OCI-LY1 (cell line): ENCODE data around the gene PLIN5.

Experiments
- CTCF ChIP-seq: fragments of 200-600 bp; sonication (generic), shearing (Covaris generic); IDR thresholded peaks from 2 replicates; pipeline ENCODE4 v1.5.1; 2017; ENCODE audit warnings: mild to moderate bottlenecking, antibody characterized with exemption, low read length, moderate library complexity, mixed read lengths
- EZH2 ChIP-seq: fragments of 200-600 bp; sonication (generic), shearing (Covaris generic); IDR thresholded peaks from 2 replicates; pipeline ENCODE4 v1.8.0; 2017; ENCODE audit warnings: borderline replicate concordance, mixed run types, mild to moderate bottlenecking, antibody characterized with exemption, low read length, moderate library complexity, mixed read lengths

GRCh38 chr19:4557144-4557970 is 22.3 kb upstream of the PLIN5 start:
- TF ChIP-seq EZH2: no peak
- TF ChIP-seq CTCF: peak; percentile 38
